Uterus (tissue), 2 donors: Measurements from ENCODE around the gene NHS.

Experiments
- POLR2A ChIP-seq, 2 donors: fragments of 450-650 bp; IDR thresholded peaks; one replicate each; pipeline ENCODE4 v1.6.1; 2016; ENCODE audit warnings: antibody characterized with exemption in 2 of 2, mild to moderate bottlenecking in 1 of 2, moderate library complexity in 1 of 2
- TF ChIP-seq, protein P1 (sequence below), 4 experiments: fragments of 200-600 bp in 2 of 4; fragments of 450-650 bp in 2 of 4; sonication (generic) in 2 of 4; IDR thresholded peaks; one replicate each; pipeline ENCODE4 v1.5.1; 2016 to 2019; ENCODE audit warnings: antibody characterized with exemption in 4 of 4, mild to moderate bottlenecking in 2 of 4, moderate library complexity in 1 of 4

DNA sequence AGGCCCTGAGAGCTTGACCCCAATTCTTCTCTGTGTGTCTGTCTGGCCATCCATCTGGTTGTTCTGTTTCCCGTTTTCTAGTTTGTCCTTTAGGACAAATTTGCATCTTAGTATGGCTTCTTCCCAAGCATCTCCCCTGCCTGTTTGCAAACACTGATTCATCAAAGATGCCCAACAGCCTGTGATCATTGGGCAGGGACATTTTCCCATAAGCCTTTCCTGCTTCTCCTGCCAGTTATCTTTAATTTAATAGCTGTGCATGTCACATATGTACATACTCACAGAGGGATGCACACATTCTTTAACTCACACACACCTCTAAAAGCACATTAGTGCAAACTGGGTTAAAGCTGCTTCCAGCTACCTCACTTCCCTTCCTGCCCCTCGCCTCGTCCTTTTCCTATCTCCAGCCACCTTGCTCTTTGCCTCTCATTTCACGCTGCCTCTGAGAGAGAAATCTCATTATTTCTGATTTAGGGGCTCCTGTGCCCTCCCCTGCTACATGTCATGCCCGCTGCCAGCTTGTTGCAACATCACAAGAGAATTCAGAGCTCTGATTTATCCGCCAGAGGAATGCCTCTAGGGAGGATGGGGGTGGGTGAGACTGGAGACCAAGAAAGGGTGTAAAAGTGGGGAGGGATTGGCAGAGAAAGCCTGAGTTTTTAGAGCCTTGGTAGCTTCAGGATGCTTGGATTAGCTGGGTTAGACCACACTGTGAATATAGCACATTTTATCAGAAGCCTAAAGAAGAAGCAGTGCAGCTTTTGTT lies 100.6 kb downstream of the NHS start:
- TF ChIP-seq, protein P1, sequence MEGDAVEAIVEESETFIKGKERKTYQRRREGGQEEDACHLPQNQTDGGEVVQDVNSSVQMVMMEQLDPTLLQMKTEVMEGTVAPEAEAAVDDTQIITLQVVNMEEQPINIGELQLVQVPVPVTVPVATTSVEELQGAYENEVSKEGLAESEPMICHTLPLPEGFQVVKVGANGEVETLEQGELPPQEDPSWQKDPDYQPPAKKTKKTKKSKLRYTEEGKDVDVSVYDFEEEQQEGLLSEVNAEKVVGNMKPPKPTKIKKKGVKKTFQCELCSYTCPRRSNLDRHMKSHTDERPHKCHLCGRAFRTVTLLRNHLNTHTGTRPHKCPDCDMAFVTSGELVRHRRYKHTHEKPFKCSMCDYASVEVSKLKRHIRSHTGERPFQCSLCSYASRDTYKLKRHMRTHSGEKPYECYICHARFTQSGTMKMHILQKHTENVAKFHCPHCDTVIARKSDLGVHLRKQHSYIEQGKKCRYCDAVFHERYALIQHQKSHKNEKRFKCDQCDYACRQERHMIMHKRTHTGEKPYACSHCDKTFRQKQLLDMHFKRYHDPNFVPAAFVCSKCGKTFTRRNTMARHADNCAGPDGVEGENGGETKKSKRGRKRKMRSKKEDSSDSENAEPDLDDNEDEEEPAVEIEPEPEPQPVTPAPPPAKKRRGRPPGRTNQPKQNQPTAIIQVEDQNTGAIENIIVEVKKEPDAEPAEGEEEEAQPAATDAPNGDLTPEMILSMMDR (IDR thresholded peaks at IDR 0.05): no peak
- no peak for TF ChIP-seq POLR2A (IDR thresholded peaks at IDR 0.05)
